Dermis blood vessel endothelial cell (primary cell): ENCODE data around the gene GSG1. TPM values are rescaled to one million over a fixed set of nuclear protein-coding genes. Genes with fewer than 3 reads are reported as not detected.

Experiments used
- DNase-seq: peaks from one replicate; pipeline ENCODE4 v3.0.0; 2010
- total RNA-seq: library from RNA; depleted of rRNA; stranded (reverse); fragments of >200 nt; gene quantifications from 2 replicates; pipeline ENCODE4 v1.2.3, GENCODE V29; 2014

The GSG1 gene
- total RNA-seq, 1 donor from 2014 or later: not detected

- DNase-seq: no peak
These were observed 16.4 kb upstream of the GSG1 start for GRCh38 chr12:13119826-13120225.

- no peak for DNase-seq
These were observed 13.6 kb upstream of the GSG1 start for GRCh38 chr12:13117029-13117428.

GRCh38 chr12:13116259-13116658, 12.8 kb upstream of the GSG1 start:
- peak; percentile 80 for DNase-seq

GRCh38 chr12:13114251-13115052, 11.0 kb upstream of the GSG1 start:
- DNase-seq: peak; percentile 41

- no peak for DNase-seq
These were observed 9.5 kb upstream of the GSG1 start for GRCh38 chr12:13112968-13113367.

GRCh38 chr12:13106666-13107065, 3.2 kb upstream of the GSG1 start:
- no peak for DNase-seq

GRCh38 chr12:13105781-13106180, 2.3 kb upstream of the GSG1 start:
- DNase-seq: no peak

- no peak for DNase-seq
These were observed 942 bp upstream of the GSG1 start for GRCh38 chr12:13104409-13104808.

- no peak for DNase-seq
These were observed 839 bp downstream of the GSG1 start for GRCh38 chr12:13102461-13103195.

GRCh38 chr12:13101821-13102375, 1.6 kb downstream of the GSG1 start:
- peak; percentile 59 for DNase-seq

GRCh38 chr12:13100882-13101769, 2.3 kb downstream of the GSG1 start:
- peak; percentile 97 for DNase-seq

GRCh38 chr12:13100605-13100881, 2.9 kb downstream of the GSG1 start:
- DNase-seq: no peak

GRCh38 chr12:13099844-13100604, 3.4 kb downstream of the GSG1 start:
- DNase-seq: peak; percentile 50

- DNase-seq: peak; percentile 86
These were observed 4.2 kb downstream of the GSG1 start for GRCh38 chr12:13099066-13099843.

- peak; percentile 74 for DNase-seq
These were observed 5.9 kb downstream of the GSG1 start for GRCh38 chr12:13097491-13098011.

- no peak for DNase-seq
These were observed 8.0 kb downstream of the GSG1 start for GRCh38 chr12:13095266-13095995.

GRCh38 chr12:13094367-13094766, 9.1 kb downstream of the GSG1 start:
- peak; percentile 42 for DNase-seq

- no peak for DNase-seq
These were observed 9.6 kb downstream of the GSG1 start for GRCh38 chr12:13093848-13094220.

GRCh38 chr12:13093191-13093847, 10.1 kb downstream of the GSG1 start:
- peak; percentile 37 for DNase-seq

- no peak for DNase-seq
These were observed 11.6 kb downstream of the GSG1 start for GRCh38 chr12:13091832-13092231.
